ENCODE data around the gene FOXQ1. TPM values are rescaled to one million over a fixed set of nuclear protein-coding genes. Genes with fewer than 3 reads are reported as not detected.
A peak's percentile ranks its signal among the peaks of the same experiment; 100 is the strongest.

FOXQ1 gene
- total RNA-seq, 1 donor from 2014 or later, result not detected

DNA sequence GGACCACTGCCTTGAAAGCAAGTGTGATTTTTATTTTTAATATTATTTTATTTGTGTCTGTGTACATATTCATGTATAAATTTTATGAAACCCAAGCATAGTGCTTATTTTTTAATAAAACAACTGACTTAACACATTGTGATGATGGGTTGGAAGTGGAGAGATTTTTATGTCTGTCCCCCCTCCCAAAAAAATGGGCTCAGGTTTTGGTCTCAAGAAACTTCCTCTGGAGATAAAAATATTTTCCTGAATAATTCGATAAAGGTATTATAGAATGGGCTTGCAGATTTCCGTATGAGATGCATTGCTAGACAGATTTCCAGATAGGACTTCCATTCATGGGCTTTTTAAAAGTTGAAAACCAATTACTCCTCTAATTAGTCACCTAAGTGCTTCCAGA, 2.7 kb downstream of the FOXQ1 start:
- H3K27ac Mint-ChIP-seq (ENCODE audit: unreplicated experiment), result no peak overlapping the region
- peaks cover 72% of the 10 kb centered on the region for H3K27me3 Mint-ChIP-seq (ENCODE audit: low read depth)
- no peak overlapping the region for H3K4me3 Mint-ChIP-seq

DNA sequence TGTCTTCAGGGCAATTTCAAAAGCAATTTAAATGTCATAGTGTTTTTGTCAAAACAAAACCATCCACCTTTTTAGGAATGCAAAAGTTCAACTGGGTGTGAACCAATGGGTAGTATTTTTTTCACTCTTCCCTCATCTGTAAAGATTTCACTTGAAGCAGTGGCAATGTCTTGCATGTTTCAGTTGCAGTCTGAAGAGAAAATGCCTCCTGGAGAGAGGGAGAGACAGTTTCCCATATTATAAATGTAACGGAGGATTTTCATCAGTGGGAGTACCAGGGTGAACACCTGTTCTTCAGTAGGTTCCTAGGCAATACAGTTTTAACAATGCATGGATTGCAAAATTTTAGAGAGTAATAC, 3.3 kb downstream of the FOXQ1 start:
- TF ChIP-seq CTCF (conservative IDR thresholded peaks at IDR 0.05), result no peak
- peaks cover 26% of the 10 kb centered on the region for H3K4me1 Mint-ChIP-seq
- peak overlapping the region; percentile 12 for H3K4me3 Mint-ChIP-seq
- H3K27ac Mint-ChIP-seq (ENCODE audit: unreplicated experiment), result no peak overlapping the region
- H3K36me3 Mint-ChIP-seq (ENCODE audit: low read depth), result peaks cover 11% of the 10 kb centered on the region
- DNase-seq (ENCODE audit: low read depth, low spot score), result no peak
- no peaks in the 10 kb centered on the region for H3K9me3 Mint-ChIP-seq
- H3K27me3 Mint-ChIP-seq (ENCODE audit: low read depth), result peaks cover 66% of the 10 kb centered on the region

More for the DNA sequence above, 2.7 kb downstream of the FOXQ1 start:
- no peaks in the 10 kb centered on the region for H3K9me3 Mint-ChIP-seq
- no peak for DNase-seq (ENCODE audit: low read depth, low spot score)
- H3K36me3 Mint-ChIP-seq (ENCODE audit: low read depth), result peaks cover 11% of the 10 kb centered on the region
- no peak for TF ChIP-seq CTCF (conservative IDR thresholded peaks at IDR 0.05)
- H3K4me1 Mint-ChIP-seq, result peaks cover 26% of the 10 kb centered on the region

DNA sequence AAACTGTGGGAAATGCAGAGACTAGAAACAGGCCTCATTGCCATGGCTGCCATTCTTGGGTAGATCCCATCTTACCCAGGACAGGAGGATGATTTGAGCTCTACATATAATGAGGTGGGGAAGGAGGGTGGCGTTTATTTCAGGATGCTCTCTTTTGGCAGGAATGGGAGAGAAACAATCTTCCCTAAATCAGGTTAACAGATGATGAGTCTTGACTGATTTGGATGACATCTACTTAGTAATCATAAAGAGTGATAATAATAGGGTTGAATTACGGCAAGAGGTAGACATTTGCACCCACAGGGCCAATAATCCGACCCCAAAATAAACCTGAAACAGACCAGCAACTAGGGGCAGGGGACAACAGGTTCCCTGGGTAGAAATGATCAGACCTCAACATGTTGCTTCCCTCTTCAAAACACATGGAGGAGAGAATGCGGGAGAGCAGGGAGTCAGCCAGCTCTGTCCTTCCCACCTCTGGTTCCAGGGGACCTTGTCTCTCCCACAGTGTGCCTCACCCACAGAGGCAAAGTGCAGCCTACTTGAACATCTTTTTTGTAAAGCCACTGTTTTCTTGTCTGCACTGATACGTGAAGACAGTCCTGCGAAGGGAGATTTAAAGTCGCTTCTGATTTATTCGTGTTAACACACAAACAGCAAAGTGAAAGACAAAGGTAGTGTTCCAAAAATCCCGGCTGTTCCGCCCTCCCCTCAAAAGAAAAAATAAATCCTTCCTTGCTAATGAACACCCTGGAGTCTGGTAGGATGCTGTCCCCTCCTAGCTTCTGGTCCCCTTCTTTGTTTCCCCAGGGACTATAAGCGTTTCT, 3.9 kb downstream of the FOXQ1 start:
- Mint-ChIP-seq H3K4me3 (peak overlapping the region; percentile 12), H3K27ac (ENCODE audit: unreplicated experiment) (no peak overlapping the region), H3K36me3 (ENCODE audit: low read depth) (peaks cover 8% of the 10 kb centered on the region), H3K9me3 (no peaks in the 10 kb centered on the region), H3K27me3 (ENCODE audit: low read depth) (peaks cover 60% of the 10 kb centered on the region), H3K4me1 (peaks cover 26% of the 10 kb centered on the region)
- no peak for TF ChIP-seq CTCF (conservative IDR thresholded peaks at IDR 0.05)
- no peak for DNase-seq (ENCODE audit: low read depth, low spot score)

- peaks cover 52% of the 10 kb centered on the region for H3K27me3 Mint-ChIP-seq (ENCODE audit: low read depth)
Observed at GRCh38 chr6:1316489-1316971, 4.6 kb downstream of the FOXQ1 start.

DNA sequence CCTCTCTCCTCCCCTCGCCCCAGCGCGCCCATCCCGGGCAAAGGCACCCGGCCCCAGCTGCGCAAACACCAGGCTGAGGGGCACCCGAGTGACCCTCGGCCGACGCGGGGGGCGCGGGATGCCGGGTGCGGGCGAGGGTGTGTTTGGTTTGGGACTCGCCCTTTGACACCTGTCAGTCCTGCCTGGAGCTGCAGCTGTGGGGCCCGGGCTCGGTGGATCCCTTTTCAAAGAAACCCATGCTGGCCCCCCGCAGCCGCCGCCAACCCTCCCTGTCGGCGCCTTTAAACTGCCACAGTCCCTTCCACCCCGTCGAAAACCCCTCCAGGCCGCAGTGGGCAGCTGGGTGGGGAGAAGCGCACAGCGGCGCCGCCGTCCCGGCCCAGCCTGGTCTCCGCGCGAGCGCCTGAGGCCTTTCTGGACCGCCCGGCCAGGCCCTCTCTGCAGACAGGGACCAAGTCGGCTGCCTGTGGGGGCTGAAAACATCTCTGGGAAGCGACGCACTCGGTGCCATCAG, 5.5 kb downstream of the FOXQ1 start:
- no peak for TF ChIP-seq CTCF (conservative IDR thresholded peaks at IDR 0.05)
- no peaks in the 10 kb centered on the region for H3K9me3 Mint-ChIP-seq
- H3K4me3 Mint-ChIP-seq, result peak overlapping the region; percentile 65
- H3K4me1 Mint-ChIP-seq, result peaks cover 17% of the 10 kb centered on the region
- H3K27me3 Mint-ChIP-seq (ENCODE audit: low read depth), result peaks cover 56% of the 10 kb centered on the region
- peaks cover 8% of the 10 kb centered on the region for H3K36me3 Mint-ChIP-seq (ENCODE audit: low read depth)
- no peak for DNase-seq (ENCODE audit: low read depth, low spot score)
- no peak overlapping the region for H3K27ac Mint-ChIP-seq (ENCODE audit: unreplicated experiment)

More at GRCh38 chr6:1316489-1316971, 4.6 kb downstream of the FOXQ1 start:
- H3K36me3 Mint-ChIP-seq (ENCODE audit: low read depth), result peaks cover 8% of the 10 kb centered on the region
- no peak for TF ChIP-seq CTCF (conservative IDR thresholded peaks at IDR 0.05)
- H3K27ac Mint-ChIP-seq (ENCODE audit: unreplicated experiment), result no peak overlapping the region
- H3K9me3 Mint-ChIP-seq, result no peaks in the 10 kb centered on the region
- H3K4me3 Mint-ChIP-seq, result no peak overlapping the region
- H3K4me1 Mint-ChIP-seq, result peaks cover 20% of the 10 kb centered on the region
- no peak for DNase-seq (ENCODE audit: low read depth, low spot score)

Data from neural crest cell (in vitro differentiated cells).